ENCODE results near the gene AP5B1. TPM values are rescaled to one million over a fixed set of nuclear protein-coding genes. Genes with fewer than 3 reads are reported as not detected.

AP5B1 gene
- polyA plus RNA-seq, 4 donors: 6.9 to 17.3 (median 9.1) TPM

DNA sequence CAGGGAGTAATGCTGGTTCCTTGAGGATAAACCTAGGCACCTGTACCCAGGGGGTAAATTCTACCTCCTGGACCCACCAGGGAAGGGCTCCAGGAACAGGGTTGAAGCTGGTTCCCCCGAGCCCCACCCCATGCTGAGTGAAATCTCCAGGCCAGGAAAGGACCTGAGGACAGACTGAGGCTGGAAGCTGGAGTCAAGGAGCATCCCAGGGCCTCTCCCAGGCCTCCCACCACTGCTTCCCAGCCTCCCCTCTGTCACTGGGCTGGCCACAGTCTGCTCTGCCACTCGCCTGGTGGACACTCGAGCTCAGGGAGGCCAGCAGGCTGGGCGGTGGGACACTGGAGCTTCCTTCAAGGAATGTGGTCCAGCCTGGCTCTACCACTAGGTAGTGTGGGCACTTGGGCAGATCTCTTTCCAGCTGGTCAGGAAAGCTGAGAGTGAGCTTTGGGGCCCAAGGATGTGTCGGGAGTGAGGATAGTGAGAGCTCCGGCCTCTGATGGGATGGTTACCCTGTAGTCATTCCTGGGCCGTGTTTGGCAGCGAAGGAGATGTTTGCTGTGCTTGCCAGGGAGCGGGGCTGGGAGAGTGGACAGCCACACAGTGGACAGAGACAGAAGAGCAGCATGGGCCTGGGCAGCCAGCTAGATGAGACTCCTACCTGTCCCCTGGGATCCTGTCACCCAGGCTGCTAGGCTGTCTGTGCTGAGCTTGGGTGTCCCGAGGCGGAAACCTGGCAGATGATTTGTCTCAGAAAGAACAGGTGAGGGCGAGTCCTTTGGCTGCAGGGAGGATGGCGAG, 9.5 kb upstream of the AP5B1 start:
- peaks cover 0 to 24% (median 16%) of the 10 kb centered on the region in 3 donors for H3K27me3 ChIP-seq (ENCODE audit: control insufficient read depth in 3 of 3, insufficient read depth in 3 of 3, low read length in 3 of 3)
- no peak for FAIRE-seq

DNA sequence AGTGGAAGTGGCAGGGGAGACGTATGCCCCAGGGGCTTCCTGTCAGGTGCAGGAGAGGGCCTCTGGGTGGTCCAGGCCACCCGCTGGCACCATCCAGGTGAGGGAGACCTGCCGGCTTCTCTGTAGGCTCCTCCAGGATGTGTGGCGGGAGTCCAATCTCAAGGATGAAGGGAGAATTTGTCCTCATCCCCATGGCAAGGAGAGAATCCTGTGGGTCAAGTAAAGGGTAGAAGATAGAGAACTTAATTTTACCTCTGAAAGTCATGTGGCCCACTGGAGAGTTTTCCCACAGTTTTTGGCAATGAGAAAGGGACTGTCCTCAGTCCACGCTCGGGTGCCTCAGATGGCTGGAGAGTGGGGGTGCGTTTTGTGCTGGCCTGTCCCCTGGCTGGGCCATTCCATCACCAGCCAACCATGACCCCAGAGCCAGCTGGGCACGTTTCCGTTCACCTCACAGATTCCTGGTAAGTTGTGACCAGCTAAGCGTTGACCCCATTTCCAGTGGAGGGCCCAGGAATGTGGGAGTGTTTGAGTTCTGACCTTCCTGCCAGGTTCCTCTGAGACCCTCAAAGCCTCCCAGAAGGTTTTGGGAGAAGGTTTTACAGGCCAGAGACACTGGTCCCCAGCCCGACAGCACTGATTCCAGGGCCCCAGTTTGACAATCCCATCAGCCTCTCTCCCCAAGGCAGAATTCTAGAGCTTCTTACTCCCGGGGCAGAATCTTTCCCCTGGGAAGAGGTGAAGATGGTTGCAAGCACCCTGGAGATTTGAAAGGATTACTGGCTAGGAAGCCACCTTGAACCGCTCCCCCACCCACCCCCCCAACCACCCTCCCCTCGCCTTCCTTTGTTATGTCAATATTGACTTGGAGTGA, 8.7 kb upstream of the AP5B1 start:
- H3K36me3 ChIP-seq (ENCODE audit: control insufficient read depth in 3 of 3, insufficient read depth in 2 of 3, low read depth in 1 of 3, low read length in 3 of 3): peaks cover 0 to 63% (median 0%) of the 10 kb centered on the region in 3 donors
- H3K27ac ChIP-seq (ENCODE audit: low read depth in 1 of 3, low read length in 2 of 3): peak overlapping the region; percentile 84 to 95 (median 89)
- FAIRE-seq (no peak), DNase-seq (no peak)
- peak overlapping the region in 2 of 3 donors; percentile 73 to 84 for H3K4me3 ChIP-seq (ENCODE audit: low read depth in 1 of 3, low read length in 3 of 3)
- WGBS, 3 donors: 35 to 54% (median 46%) methylated on average over 14 of the region's 14 CpGs
- peaks cover 0 to 25% (median 17%) of the 10 kb centered on the region in 3 donors for H3K27me3 ChIP-seq (ENCODE audit: control insufficient read depth in 3 of 3, insufficient read depth in 3 of 3, low read length in 3 of 3)
- peaks cover 0 to 65% (median 9%) of the 10 kb centered on the region in 3 donors for H3K4me1 ChIP-seq (ENCODE audit: control insufficient read depth in 3 of 3, insufficient read depth in 2 of 3, low read depth in 1 of 3, low read length in 2 of 3)
- no peaks in the 10 kb centered on the region for H3K9me3 ChIP-seq (ENCODE audit: control insufficient read depth in 2 of 2, insufficient read depth in 1 of 2, low read depth in 1 of 2, low read length in 1 of 2)

More for the DNA sequence above, 9.5 kb upstream of the AP5B1 start:
- Histone ChIP-seq H3K4me3 (ENCODE audit: low read depth in 1 of 3, low read length in 3 of 3) (peak overlapping the region in 2 of 3 donors; percentile 10 to 20), H3K36me3 (ENCODE audit: control insufficient read depth in 3 of 3, insufficient read depth in 2 of 3, low read depth in 1 of 3, low read length in 3 of 3) (peaks cover 0 to 70% (median 0%) of the 10 kb centered on the region in 3 donors), H3K4me1 (ENCODE audit: control insufficient read depth in 3 of 3, insufficient read depth in 2 of 3, low read depth in 1 of 3, low read length in 2 of 3) (peaks cover 0 to 70% (median 9%) of the 10 kb centered on the region in 3 donors), H3K9me3 (ENCODE audit: control insufficient read depth in 2 of 2, insufficient read depth in 1 of 2, low read depth in 1 of 2, low read length in 1 of 2) (no peaks in the 10 kb centered on the region), H3K27ac (ENCODE audit: low read depth in 1 of 3, low read length in 2 of 3) (peak overlapping the region; percentile 0 to 69 (median 6))
- 27 to 73% (median 46%) methylated on average over 13 of the region's 13 CpGs for whole genome bisulfite sequencing, 3 donors
- peak; percentile 48 to 52 for DNase-seq

DNA sequence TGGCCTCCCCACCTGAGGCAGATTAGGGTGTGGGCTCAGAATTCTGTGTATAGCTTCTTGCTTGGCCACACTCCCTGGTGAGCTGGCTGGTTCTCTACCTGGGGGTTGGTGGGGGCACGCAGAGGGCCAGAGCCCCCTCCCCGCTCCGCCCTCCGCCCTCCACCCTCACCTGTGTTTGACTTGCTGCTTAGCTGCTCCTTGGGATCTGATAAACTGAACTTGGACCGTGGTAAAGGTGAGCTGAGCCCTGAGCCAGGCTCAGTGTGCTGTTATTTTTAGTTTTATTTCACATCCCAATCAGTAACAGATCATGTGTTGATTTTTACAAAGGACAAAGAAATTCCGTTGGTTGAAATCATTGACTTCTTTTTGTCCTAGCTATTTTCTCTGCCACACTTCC, 8.0 kb upstream of the AP5B1 start:
- Histone ChIP-seq H3K4me3 (ENCODE audit: low read depth in 1 of 3, low read length in 3 of 3) (peak overlapping the region in 2 of 3 donors; percentile 73 to 84), H3K36me3 (ENCODE audit: control insufficient read depth in 3 of 3, insufficient read depth in 2 of 3, low read depth in 1 of 3, low read length in 3 of 3) (peaks cover 0 to 62% (median 0%) of the 10 kb centered on the region in 3 donors), H3K4me1 (ENCODE audit: control insufficient read depth in 3 of 3, insufficient read depth in 2 of 3, low read depth in 1 of 3, low read length in 2 of 3) (peaks cover 0 to 59% (median 9%) of the 10 kb centered on the region in 3 donors), H3K9me3 (ENCODE audit: control insufficient read depth in 2 of 2, insufficient read depth in 1 of 2, low read depth in 1 of 2, low read length in 1 of 2) (no peaks in the 10 kb centered on the region), H3K27ac (ENCODE audit: low read depth in 1 of 3, low read length in 2 of 3) (peak overlapping the region; percentile 84 to 95 (median 89)), H3K27me3 (ENCODE audit: control insufficient read depth in 3 of 3, insufficient read depth in 3 of 3, low read length in 3 of 3) (peaks cover 0 to 25% (median 17%) of the 10 kb centered on the region in 3 donors)
- 16 to 56% (median 34%) methylated on average over 6 of the region's 6 CpGs for WGBS, 3 donors
- no peak for FAIRE-seq
- peak; percentile 59 to 61 for DNase-seq

DNA sequence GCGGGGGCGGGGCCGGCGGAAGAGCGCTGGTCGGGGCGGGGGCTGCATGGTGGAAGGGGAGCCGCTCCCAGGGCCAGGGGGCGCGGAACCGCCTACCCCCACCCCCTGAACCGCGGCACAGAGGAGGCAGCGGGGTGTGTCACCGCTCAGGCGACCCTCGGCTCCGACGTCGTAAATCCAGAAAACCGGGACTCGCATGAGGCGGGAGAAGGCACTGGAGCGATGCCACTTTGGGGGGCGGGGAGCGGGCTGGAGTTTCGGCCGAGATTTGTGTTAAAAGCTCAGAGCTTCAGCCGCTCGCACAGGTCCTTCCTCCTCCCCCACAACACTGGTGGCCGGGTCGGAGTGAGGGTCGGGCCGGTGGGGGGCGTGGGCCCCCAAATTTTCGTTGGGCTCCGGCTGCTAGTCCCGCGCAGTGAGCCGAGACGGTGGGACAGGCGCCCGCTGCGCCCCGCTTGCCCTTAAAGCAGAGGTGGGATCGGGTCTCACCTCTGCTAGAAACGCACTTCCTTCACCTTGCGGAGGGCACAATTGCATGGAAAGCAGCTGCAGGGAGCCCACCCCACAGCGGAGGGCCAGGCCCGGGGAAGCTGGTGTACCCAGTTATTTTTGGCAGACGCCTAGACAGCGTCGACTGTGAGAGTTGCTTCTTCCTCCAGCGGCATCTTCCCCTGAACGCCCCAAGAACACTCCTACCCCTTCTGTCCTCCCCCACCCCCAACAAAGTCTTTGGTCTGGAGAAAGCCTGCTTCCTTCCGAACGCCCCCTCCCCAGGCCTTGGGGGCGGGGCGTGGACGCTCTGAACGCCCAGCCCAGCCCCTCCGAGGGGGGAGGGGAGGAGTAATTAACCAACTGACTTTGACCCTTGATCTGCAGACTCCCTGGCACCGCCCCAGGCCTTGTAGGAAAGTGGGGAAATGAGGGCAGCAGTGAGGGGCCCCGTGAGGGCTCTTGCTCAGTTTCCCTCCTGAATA, 7.2 kb upstream of the AP5B1 start:
- H3K27me3 ChIP-seq (ENCODE audit: control insufficient read depth in 3 of 3, insufficient read depth in 3 of 3, low read length in 3 of 3): peaks cover 0 to 25% (median 17%) of the 10 kb centered on the region in 3 donors
- DNase-seq (peak; percentile 94 to 96), FAIRE-seq (no peak)
- H3K36me3 ChIP-seq (ENCODE audit: control insufficient read depth in 3 of 3, insufficient read depth in 2 of 3, low read depth in 1 of 3, low read length in 3 of 3): peaks cover 0 to 54% (median 0%) of the 10 kb centered on the region in 3 donors
- H3K4me3 ChIP-seq (ENCODE audit: low read depth in 1 of 3, low read length in 3 of 3): peak overlapping the region; percentile 61 to 84 (median 73)
- 2% methylated on average over 54 to 64 of the region's 64 CpGs for WGBS, 3 donors
- H3K27ac ChIP-seq (ENCODE audit: low read depth in 1 of 3, low read length in 2 of 3): peak overlapping the region; percentile 84 to 95 (median 89)
- peaks cover 0 to 51% (median 9%) of the 10 kb centered on the region in 3 donors for H3K4me1 ChIP-seq (ENCODE audit: control insufficient read depth in 3 of 3, insufficient read depth in 2 of 3, low read depth in 1 of 3, low read length in 2 of 3)
- no peaks in the 10 kb centered on the region for H3K9me3 ChIP-seq (ENCODE audit: control insufficient read depth in 2 of 2, insufficient read depth in 1 of 2, low read depth in 1 of 2, low read length in 1 of 2)

DNA sequence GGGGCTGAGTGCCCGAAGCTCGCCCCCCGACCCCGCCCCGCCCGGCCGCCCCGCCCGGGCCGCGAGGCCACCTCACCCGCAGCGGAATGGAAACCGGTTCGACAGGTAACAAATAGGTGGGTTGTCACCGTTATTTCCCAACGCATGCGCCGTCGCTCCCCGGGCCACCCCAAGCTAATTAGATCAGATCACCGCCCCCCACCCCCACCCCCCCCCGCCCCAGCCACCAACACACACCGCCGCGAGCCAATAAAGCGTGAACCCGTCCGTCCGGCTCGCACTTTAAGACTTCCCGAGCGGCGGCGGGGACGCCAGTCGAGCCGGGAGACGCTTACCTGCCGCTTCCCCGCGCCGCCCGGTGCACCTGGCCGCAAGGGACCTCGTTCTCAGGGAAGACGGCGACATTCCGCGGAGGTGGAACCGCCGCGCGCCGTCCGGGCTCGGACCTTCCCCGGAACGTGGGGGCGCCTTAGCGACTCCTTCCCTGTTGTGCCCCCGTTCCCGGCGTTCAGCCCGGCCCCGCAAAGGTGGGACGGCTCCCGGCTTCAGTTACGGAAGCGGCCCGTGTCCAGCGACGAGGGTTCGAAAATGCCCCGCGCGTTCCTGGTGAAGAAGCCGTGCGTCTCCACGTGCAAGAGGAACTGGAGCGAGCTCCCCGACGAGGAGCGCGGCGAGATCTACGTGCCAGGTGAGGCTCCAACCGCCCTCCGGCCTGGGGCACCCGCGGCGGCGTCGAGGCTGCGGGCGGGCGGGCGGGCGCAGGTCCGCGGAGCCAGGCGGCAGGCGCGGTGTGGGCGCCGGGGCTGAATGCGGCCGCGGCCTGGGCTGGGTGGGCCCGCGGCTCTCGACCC, 6.2 kb upstream of the AP5B1 start, which contains the start of gene OVOL1:
TSS of gene OVOL1 (plus strand) at position 278 of the 851 bp plus-strand sequence. CDS start at position 589, 311 bp downstream.
- Histone ChIP-seq H3K27me3 (ENCODE audit: control insufficient read depth in 3 of 3, insufficient read depth in 3 of 3, low read length in 3 of 3) (peaks cover 0 to 26% (median 17%) of the 10 kb centered on the region in 3 donors), H3K36me3 (ENCODE audit: control insufficient read depth in 3 of 3, insufficient read depth in 2 of 3, low read depth in 1 of 3, low read length in 3 of 3) (peaks cover 0 to 46% (median 0%) of the 10 kb centered on the region in 3 donors), H3K4me1 (ENCODE audit: control insufficient read depth in 3 of 3, insufficient read depth in 2 of 3, low read depth in 1 of 3, low read length in 2 of 3) (peaks cover 0 to 43% (median 9%) of the 10 kb centered on the region in 3 donors), H3K27ac (ENCODE audit: low read depth in 1 of 3, low read length in 2 of 3) (peak within 1 kb of the TSS; percentile 78 to 95 (median 93)), H3K9me3 (ENCODE audit: control insufficient read depth in 2 of 2, insufficient read depth in 1 of 2, low read depth in 1 of 2, low read length in 1 of 2) (no peaks in the 10 kb centered on the region), H3K4me3 (ENCODE audit: low read depth in 1 of 3, low read length in 3 of 3) (peak within 1 kb of the TSS; percentile 61 to 84 (median 73))
- peak; percentile 91 to 92 for DNase-seq
- WGBS, 3 donors: 0 to 1% (median 0%) methylated on average over 66 to 112 of the region's 112 CpGs
- FAIRE-seq: no peak

DNA sequence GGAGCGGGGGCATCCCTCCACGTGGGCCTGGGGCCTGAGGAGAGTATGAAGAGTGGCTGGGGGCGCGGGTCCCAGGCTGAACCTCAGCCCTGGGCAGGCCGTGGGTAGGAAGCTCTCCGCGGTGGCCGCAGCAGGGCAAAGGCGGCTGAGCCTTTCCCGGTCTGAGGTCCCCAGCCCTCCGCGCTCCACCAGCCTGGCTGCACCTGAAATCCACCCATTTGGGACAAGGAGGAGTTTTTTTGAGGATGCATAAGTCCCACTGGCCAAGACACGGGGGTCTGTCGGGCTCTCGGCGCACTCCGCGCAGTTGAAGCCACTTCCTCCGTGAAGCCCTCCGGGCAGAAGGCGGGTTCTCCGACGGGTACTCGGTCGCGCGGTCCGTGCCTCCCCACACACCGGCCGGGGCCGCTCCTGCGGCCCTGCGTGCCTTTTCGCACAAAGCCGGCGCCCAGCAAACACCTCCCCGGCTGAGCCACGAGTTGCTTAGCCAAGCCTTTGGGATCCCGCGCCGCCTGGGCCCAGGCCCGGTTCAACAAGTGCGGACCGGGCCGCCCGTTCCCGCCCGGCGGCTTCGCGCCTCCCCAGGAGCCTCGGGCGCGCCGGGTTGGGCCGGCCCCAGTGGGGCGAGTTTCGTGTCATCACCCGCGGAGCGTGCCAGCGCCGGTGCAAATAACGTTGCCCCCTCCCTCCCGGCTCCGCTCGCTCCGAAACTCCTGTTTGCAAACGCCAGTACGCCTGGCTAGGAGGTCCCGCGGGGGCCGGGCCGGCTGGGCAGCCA, 5.4 kb upstream of the AP5B1 start:
- 14 to 26% (median 22%) methylated on average over 52 to 74 of the region's 74 CpGs for WGBS, 3 donors
- peak in 1 of 2 donors; percentile 44 for DNase-seq
- H3K4me1 ChIP-seq (ENCODE audit: control insufficient read depth in 3 of 3, insufficient read depth in 2 of 3, low read depth in 1 of 3, low read length in 2 of 3): peaks cover 0 to 40% (median 4%) of the 10 kb centered on the region in 3 donors

More for the DNA sequence above, 5.4 kb upstream of the AP5B1 start:
- FAIRE-seq: no peak
- H3K27ac ChIP-seq (ENCODE audit: low read depth in 1 of 3, low read length in 2 of 3): no peak overlapping the region
- peaks cover 0 to 30% (median 17%) of the 10 kb centered on the region in 3 donors for H3K27me3 ChIP-seq (ENCODE audit: control insufficient read depth in 3 of 3, insufficient read depth in 3 of 3, low read length in 3 of 3)
- H3K9me3 ChIP-seq (ENCODE audit: control insufficient read depth in 2 of 2, insufficient read depth in 1 of 2, low read depth in 1 of 2, low read length in 1 of 2): no peaks in the 10 kb centered on the region
- peaks cover 0 to 37% (median 0%) of the 10 kb centered on the region in 3 donors for H3K36me3 ChIP-seq (ENCODE audit: control insufficient read depth in 3 of 3, insufficient read depth in 2 of 3, low read depth in 1 of 3, low read length in 3 of 3)
- H3K4me3 ChIP-seq (ENCODE audit: low read depth in 1 of 3, low read length in 3 of 3): peak overlapping the region in 2 of 3 donors; percentile 36 to 73

Data from small intestine (tissue), 7 donors.